GM19099 (cell line): Measurements from ENCODE around the gene TNPO3.

Experiments
- POLR2A ChIP-seq: IDR thresholded peaks from 3 replicates; pipeline ENCODE4 v1.6.1; 2011; ENCODE audit warnings: low read depth; ENCODE audit not compliant: insufficient read length; ENCODE audit errors: extremely low read depth

The TNPO3 gene

DNA sequence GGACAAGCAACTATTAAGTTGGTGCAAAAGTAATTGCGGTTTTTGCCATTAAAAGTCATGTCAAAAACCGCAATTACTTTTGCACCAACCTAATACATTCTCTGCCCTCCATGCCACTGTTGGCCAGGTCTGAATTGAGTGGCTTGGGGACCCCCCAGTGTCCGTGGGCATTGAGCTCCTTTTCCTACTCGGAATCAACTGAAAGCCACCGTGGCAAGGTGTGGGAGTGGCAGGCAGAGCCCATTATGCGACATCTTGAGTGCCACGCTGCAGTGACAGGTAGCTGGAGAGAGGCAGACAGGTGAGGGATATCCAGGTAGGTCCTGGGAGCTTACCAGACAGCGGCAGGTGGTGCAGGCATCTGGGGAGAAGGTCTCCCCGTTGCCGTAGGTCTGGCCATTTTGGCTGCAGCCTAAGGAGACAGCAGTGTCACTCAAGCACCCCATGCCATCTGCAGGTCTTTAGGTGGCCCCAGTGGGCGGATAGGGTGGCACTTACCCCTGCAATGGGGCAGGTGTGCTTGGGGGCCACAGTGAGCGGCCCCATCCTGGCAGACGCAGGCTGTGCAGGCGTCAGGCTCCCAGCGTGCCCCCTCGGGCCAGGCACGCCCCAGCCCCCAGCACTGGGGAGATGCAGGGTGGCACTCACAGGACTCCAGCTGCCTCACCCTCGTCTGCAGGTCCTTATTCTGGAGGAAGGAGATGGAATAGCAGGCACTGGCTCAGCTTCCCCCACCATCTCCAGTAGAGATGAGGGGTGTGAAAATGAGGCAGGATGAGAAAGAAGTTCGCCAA lies 147.9 kb downstream of the TNPO3 start:
- TF ChIP-seq POLR2A: no peak

DNA sequence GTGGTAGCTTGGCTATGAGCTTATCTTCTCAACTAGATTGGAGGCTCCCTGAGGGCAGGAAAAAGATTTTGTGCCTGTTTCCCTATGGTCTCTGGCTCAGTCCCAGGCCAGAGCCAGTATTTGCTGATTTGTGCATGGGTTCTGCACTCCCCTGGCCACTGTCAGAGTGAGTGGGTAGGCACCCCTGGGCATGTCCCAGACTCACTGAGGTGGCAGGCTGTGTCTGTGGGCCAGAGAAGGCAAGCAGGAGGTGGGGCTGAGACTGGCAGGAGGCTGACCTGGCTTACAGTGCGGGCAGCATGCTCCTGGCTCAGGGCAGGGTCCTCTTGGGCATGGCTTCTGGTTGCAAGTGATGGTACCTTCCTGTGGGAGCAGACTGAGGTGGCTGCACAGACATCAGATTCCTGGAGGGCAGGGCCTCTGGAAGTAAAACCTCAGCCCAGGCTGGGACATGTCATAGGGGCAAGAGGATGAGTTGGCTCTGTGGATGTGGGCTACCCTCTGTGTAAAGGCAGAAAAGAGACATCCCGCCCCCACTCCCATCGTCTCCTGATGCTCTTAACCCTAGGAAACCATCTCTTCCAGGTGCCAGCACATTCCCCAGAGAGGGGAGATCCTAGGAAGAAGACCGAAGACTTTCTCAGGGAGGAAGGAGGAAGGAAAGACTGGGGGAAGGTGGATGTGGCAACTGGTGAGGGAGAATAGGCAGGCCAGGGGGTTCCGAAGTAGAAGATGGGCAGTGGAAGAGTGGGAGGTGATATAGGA lies 148.7 kb downstream of the TNPO3 start:
- TF ChIP-seq POLR2A: no peak

DNA sequence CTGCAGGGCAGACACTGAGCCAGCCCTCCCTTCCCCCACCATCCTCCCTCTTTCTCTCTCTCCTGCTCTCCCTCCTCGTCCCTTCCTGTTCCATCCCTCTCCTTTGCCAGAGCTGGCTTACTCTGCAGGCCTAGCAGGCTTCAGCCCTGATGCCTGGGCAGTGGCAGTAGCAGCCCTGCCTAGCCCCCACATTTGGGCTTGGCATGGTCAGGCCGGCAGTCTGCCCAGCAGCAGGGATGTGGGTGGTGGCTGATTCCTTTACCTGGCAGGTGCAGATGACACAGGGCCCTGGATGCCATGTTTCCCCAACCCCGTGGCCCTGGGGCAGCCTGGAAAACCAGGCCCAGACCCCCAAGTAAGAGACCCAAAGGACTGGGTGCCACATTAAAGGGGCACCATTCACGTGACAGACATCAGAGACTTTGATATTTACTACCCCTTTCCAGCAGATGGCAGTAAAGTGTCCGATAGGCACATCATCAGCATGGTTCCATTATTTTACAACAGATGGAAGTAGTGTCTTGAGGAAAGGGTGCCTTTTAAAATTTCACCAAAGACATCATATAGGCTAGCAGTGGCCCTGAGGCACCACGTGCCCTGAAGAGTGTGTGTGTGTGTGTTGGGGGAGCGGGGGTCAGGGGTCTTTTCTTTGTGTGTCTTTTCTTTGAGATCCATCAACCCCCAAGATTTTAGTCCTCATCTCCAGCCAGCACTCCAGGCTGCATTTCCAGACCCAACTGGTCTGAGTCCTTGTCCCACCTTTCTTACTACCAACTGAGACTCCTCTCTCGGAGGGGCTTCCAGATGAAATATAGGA lies 150.3 kb downstream of the TNPO3 start:
- no peak for TF ChIP-seq POLR2A
